ENCODE data around the gene VPS36.
"Not testable (repeated sequence)": the region's sequence is repeated elsewhere in the genome, so short reads cannot be mapped to it uniquely, and the experiment has no call there.

The VPS36 gene

GRCh38 chr13:52432456-52432855 lies 18.0 kb downstream of the VPS36 start:
- DNase-seq: no peak

- DNase-seq: no peak
Measured at GRCh38 chr13:52428295-52428694, 22.1 kb downstream of the VPS36 start.

- DNase-seq: no peak
Measured at GRCh38 chr13:52421216-52421615, 29.2 kb downstream of the VPS36 start.

- no peak for DNase-seq
Measured at GRCh38 chr13:52419080-52419479, 31.4 kb downstream of the VPS36 start.

GRCh38 chr13:52414963-52415362 lies 35.5 kb downstream of the VPS36 start:
- DNase-seq: no peak

GRCh38 chr13:52414051-52414450 lies 36.4 kb downstream of the VPS36 start:
- no peak for DNase-seq

GRCh38 chr13:52412128-52412527 lies 38.3 kb downstream of the VPS36 start:
- no peak for DNase-seq

GRCh38 chr13:52411629-52412028 lies 38.8 kb downstream of the VPS36 start:
- no peak for DNase-seq

GRCh38 chr13:52408071-52408658 lies 42.3 kb downstream of the VPS36 start:
- DNase-seq: not testable (repeated sequence)

GRCh38 chr13:52407436-52407835 lies 43.0 kb downstream of the VPS36 start:
- not testable (repeated sequence) for DNase-seq

- no peak for DNase-seq
Measured at GRCh38 chr13:52406629-52407028, 43.8 kb downstream of the VPS36 start.

- DNase-seq: no peak
Measured at GRCh38 chr13:52405767-52406494, 44.5 kb downstream of the VPS36 start, which contains the start of gene THSD1. TSS of gene THSD1 (minus strand) at chr13:52406172. CDS start at chr13:52402600, 3,572 bp downstream.

- DNase-seq: no peak
Measured at GRCh38 chr13:52405369-52405766, 45.1 kb downstream of the VPS36 start.

GRCh38 chr13:52399708-52400107 lies 50.7 kb downstream of the VPS36 start:
- no peak for DNase-seq

GRCh38 chr13:52399046-52399445 lies 51.4 kb downstream of the VPS36 start:
- DNase-seq: no peak

GRCh38 chr13:52395704-52396103 lies 54.7 kb downstream of the VPS36 start:
- no peak for DNase-seq

GRCh38 chr13:52394586-52394985 lies 55.8 kb downstream of the VPS36 start:
- no peak for DNase-seq

- no peak for DNase-seq
Measured at GRCh38 chr13:52393572-52394357, 56.7 kb downstream of the VPS36 start.

GRCh38 chr13:52387721-52388120 lies 62.7 kb downstream of the VPS36 start:
- no peak for DNase-seq

GRCh38 chr13:52385870-52386269 lies 64.6 kb downstream of the VPS36 start:
- DNase-seq: no peak

- DNase-seq: no peak
Measured at GRCh38 chr13:52383366-52383765, 67.1 kb downstream of the VPS36 start.

GRCh38 chr13:52378312-52378711 lies 72.1 kb downstream of the VPS36 start:
- DNase-seq: no peak

- no peak for DNase-seq
Measured at GRCh38 chr13:52377898-52378297, 72.5 kb downstream of the VPS36 start.

GRCh38 chr13:52374873-52375411 lies 75.5 kb downstream of the VPS36 start:
- DNase-seq: no peak
